Thoracic aorta (tissue), 2 donors: ENCODE data around the gene TMEM30A. TPM values are rescaled to one million over a fixed set of nuclear protein-coding genes. Genes with fewer than 3 reads are reported as not detected.

Experiments used
- ATAC-seq: fragments of 150-250 bp; one replicate; pipeline ENCODE4 v1.8.0; 2017; ENCODE audit warnings: low read depth; ENCODE audit not compliant: insufficient number of reproducible peaks, low FRiP score
- DNase-seq: peaks from one replicate; pipeline ENCODE4 v3.0.0-alpha.2; 2020; ENCODE audit warnings: low spot score
- H3K27ac ChIP-seq, 2 donors: fragments of 200-600 bp; sonication (generic); 1 replicate in 1 of 2; 2 replicates in 1 of 2; pipeline ENCODE4 v1.5.1; 2016; ENCODE audit warnings: mild to moderate bottlenecking in 2 of 2, moderate library complexity in 2 of 2
- H3K27me3 ChIP-seq: fragments of 200-600 bp; sonication (generic); replicated peaks from 2 replicates; pipeline ENCODE4 v1.6.0; 2016; ENCODE audit warnings: mild to moderate bottlenecking; ENCODE audit not compliant: insufficient read depth
- H3K36me3 ChIP-seq: fragments of 200-600 bp; sonication (generic); one replicate; pipeline ENCODE4 v1.5.1; 2016
- H3K4me1 ChIP-seq, 2 donors: fragments of 200-600 bp; sonication (generic); 1 replicate in 1 of 2; 2 replicates in 1 of 2; pipeline versions ENCODE4 v1.5.1 to v1.6.0; 2016; ENCODE audit warnings: low read depth in 2 of 2, mild to moderate bottlenecking in 1 of 2; ENCODE audit not compliant: control insufficient read depth in 1 of 2
- H3K4me3 ChIP-seq: fragments of 200-600 bp; sonication (generic); 2 replicates; pipeline ENCODE4 v1.5.1; 2016; ENCODE audit warnings: mild to moderate bottlenecking
- H3K9me3 ChIP-seq: fragments of 200-600 bp; sonication (generic); 2 replicates; pipeline ENCODE4 v1.5.1; 2016
- CTCF ChIP-seq: fragments of 200-600 bp; sonication (generic); IDR thresholded peaks from one replicate; pipeline ENCODE4 v1.5.1; 2019; ENCODE audit warnings: antibody characterized with exemption
- total RNA-seq, 2 donors: library from RNA; depleted of rRNA; stranded (reverse); fragments of >200 nt; gene quantifications; one replicate each; pipeline versions ENCODE4 v1.1.0 to v1.2.3, GENCODE V29; 2016

Gene TMEM30A
- total RNA-seq, 2 donors from 2014 or later, result 112 to 123 TPM

- no peak for TF ChIP-seq CTCF
- no peaks in the 10 kb centered on the region for H3K27me3 ChIP-seq
- H3K27ac ChIP-seq, result no peak overlapping the region
- no peaks in the 10 kb centered on the region for H3K36me3 ChIP-seq
- DNase-seq, result no peak
- no peaks in the 10 kb centered on the region for H3K9me3 ChIP-seq
- H3K4me1 ChIP-seq, result peaks cover 21 to 45% of the 10 kb centered on the region in 2 donors
- ATAC-seq, result no peak
- no peak overlapping the region for H3K4me3 ChIP-seq
These were observed 2.4 kb upstream of the TMEM30A start for GRCh38 chr6:75286955-75287354.

GRCh38 chr6:75285283-75285639 lies 669 bp upstream of the TMEM30A start:
- H3K27me3 ChIP-seq, result no peaks in the 10 kb centered on the region
- peak overlapping the region; percentile 97 for H3K4me3 ChIP-seq
- H3K4me1 ChIP-seq, result peaks cover 18 to 46% of the 10 kb centered on the region in 2 donors
- no peaks in the 10 kb centered on the region for H3K36me3 ChIP-seq
- no peak for DNase-seq
- no peak for ATAC-seq
- no peak for TF ChIP-seq CTCF
- no peaks in the 10 kb centered on the region for H3K9me3 ChIP-seq
- H3K27ac ChIP-seq, result peak overlapping the region; percentile 80 to 93

GRCh38 chr6:75283907-75284631 lies 523 bp downstream of the TMEM30A start:
- Histone ChIP-seq H3K4me3 (peak overlapping the region; percentile 97), H3K9me3 (no peaks in the 10 kb centered on the region), H3K4me1 (peaks cover 22 to 52% of the 10 kb centered on the region in 2 donors), H3K36me3 (no peaks in the 10 kb centered on the region), H3K27me3 (no peaks in the 10 kb centered on the region), H3K27ac (peak overlapping the region; percentile 82 to 93)
- DNase-seq (no peak), ATAC-seq (peak; percentile 3)
- no peak for TF ChIP-seq CTCF

GRCh38 chr6:75282706-75283105 lies 1.9 kb downstream of the TMEM30A start:
- TF ChIP-seq CTCF, result no peak
- DNase-seq (no peak), ATAC-seq (no peak)
- H3K36me3 ChIP-seq, result no peaks in the 10 kb centered on the region
- no peak overlapping the region for H3K27ac ChIP-seq
- H3K4me3 ChIP-seq, result peak overlapping the region; percentile 97
- peaks cover 30 to 60% of the 10 kb centered on the region in 2 donors for H3K4me1 ChIP-seq
- H3K9me3 ChIP-seq, result no peaks in the 10 kb centered on the region
- no peaks in the 10 kb centered on the region for H3K27me3 ChIP-seq

GRCh38 chr6:75281653-75282052 lies 2.9 kb downstream of the TMEM30A start:
- H3K27me3 ChIP-seq, result no peaks in the 10 kb centered on the region
- no peak for TF ChIP-seq CTCF
- DNase-seq (no peak), ATAC-seq (no peak)
- no peaks in the 10 kb centered on the region for H3K36me3 ChIP-seq
- H3K4me3 ChIP-seq, result peak overlapping the region; percentile 97
- no peaks in the 10 kb centered on the region for H3K9me3 ChIP-seq
- peaks cover 34 to 53% of the 10 kb centered on the region in 2 donors for H3K4me1 ChIP-seq
- peak overlapping the region in 1 of 2 donors; percentile 18 for H3K27ac ChIP-seq
